SK-N-MC (cell line): ENCODE results near the gene SLC7A11.

Experiments
- EZH2 ChIP-seq: fragments of 200-600 bp; sonication (generic); IDR thresholded peaks from one replicate; pipeline ENCODE4 v1.6.1; 2017; ENCODE audit warnings: antibody characterized with exemption
- FOXP2 ChIP-seq: optimal IDR thresholded peaks from 2 replicates; pipeline ENCODE3; 2011; ENCODE audit warnings: mild to moderate bottlenecking, moderate library complexity; ENCODE audit not compliant: insufficient read depth; ENCODE audit errors: extremely low read length, control extremely low read depth
- POLR2AphosphoS5 ChIP-seq: IDR thresholded peaks from 2 replicates; pipeline ENCODE4 v1.6.1; 2012; ENCODE audit warnings: mild to moderate bottlenecking, low read depth, low read length, borderline replicate concordance

GRCh38 chr4:138162259-138162658 lies 79.9 kb downstream of the SLC7A11 start:
- TF ChIP-seq FOXP2 (no peak), EZH2 (no peak), POLR2AphosphoS5 (no peak)
